Keratinocyte (primary cell): ENCODE data around the gene SHOC1. TPM values are rescaled to one million over a fixed set of nuclear protein-coding genes. Genes with fewer than 3 reads are reported as not detected.

Experiments
- DNase-seq: peaks from one replicate; pipeline ENCODE4 v3.0.0-alpha.2; 2011; ENCODE audit warnings: low read depth, missing footprints, low spot score
- FAIRE-seq: peaks from 2 replicates; lab custom pipeline; 2011; peaks lifted over from hg19 to GRCh38; lab: Jason Lieb, UNC
- H2AFZ ChIP-seq: 2 replicates; pipeline ENCODE4 v1.6.0; 2012; ENCODE audit warnings: low read length, control low read depth, inconsistent platforms; ENCODE audit not compliant: control insufficient read depth
- H3K27ac ChIP-seq: 2 replicates; pipeline ENCODE4 v1.5.1; 2011; ENCODE audit warnings: low read length; ENCODE audit not compliant: control insufficient read depth, insufficient read depth
- H3K27me3 ChIP-seq: 3 replicates; pipeline ENCODE4 v1.6.0; 2011; ENCODE audit warnings: low read length; ENCODE audit not compliant: control insufficient read depth, insufficient read depth; ENCODE audit errors: extremely low read depth
- H3K36me3 ChIP-seq, 2 experiments: 2 replicates in 1 of 2; 3 replicates in 1 of 2; pipeline ENCODE4 v1.5.1; 2011; ENCODE audit warnings: low read length in 2 of 2, mild to moderate bottlenecking in 1 of 2; ENCODE audit not compliant: control insufficient read depth in 2 of 2, insufficient read depth in 2 of 2; ENCODE audit errors: extremely low read depth in 1 of 2
- H3K4me1 ChIP-seq: 3 replicates; pipeline ENCODE4 v1.5.1; 2011; ENCODE audit warnings: low read length; ENCODE audit not compliant: control insufficient read depth, insufficient read depth; ENCODE audit errors: extremely low read depth
- H3K4me2 ChIP-seq: 3 replicates; pipeline ENCODE4 v1.6.0; 2011; ENCODE audit warnings: low read depth, low read length; ENCODE audit not compliant: control insufficient read depth, insufficient read depth; ENCODE audit errors: extremely low read depth
- H3K4me3 ChIP-seq, 3 experiments: fragments of 200-600 bp in 1 of 3; sonication (generic) in 1 of 3; 2 replicates in 2 of 3; 3 replicates in 1 of 3; pipeline ENCODE4 v1.5.1; 2011 to 2016; ENCODE audit warnings: low read length in 3 of 3, mild to moderate bottlenecking in 3 of 3, control low read depth in 2 of 3, inconsistent platforms in 1 of 3, low read depth in 1 of 3, mixed read lengths in 1 of 3, mixed run types in 1 of 3, moderate library complexity in 1 of 3; ENCODE audit not compliant: control insufficient read depth in 2 of 3, insufficient read depth in 2 of 3; ENCODE audit errors: extremely low read depth in 1 of 3
- H3K79me2 ChIP-seq: 2 replicates; pipeline ENCODE4 v1.6.0; 2012; ENCODE audit warnings: low read length; ENCODE audit not compliant: control insufficient read depth, insufficient read depth
- H3K9ac ChIP-seq: 3 replicates; pipeline ENCODE4 v1.6.0; 2011; ENCODE audit warnings: low read length; ENCODE audit not compliant: control insufficient read depth, insufficient read depth; ENCODE audit errors: extremely low read depth
- H3K9me1 ChIP-seq: 3 replicates; pipeline ENCODE4 v1.6.0; 2011; ENCODE audit warnings: low read length; ENCODE audit not compliant: control insufficient read depth, insufficient read depth; ENCODE audit errors: extremely low read depth
- H3K9me3 ChIP-seq: 2 replicates; pipeline ENCODE4 v1.5.1; 2012; ENCODE audit warnings: low read depth, low read length; ENCODE audit not compliant: control insufficient read depth
- H4K20me1 ChIP-seq: 3 replicates; pipeline ENCODE4 v1.6.0; 2011; ENCODE audit warnings: low read length; ENCODE audit not compliant: control insufficient read depth, insufficient read depth; ENCODE audit errors: extremely low read depth
- EZH2 ChIP-seq: IDR thresholded peaks from one replicate; pipeline ENCODE4 v1.6.1; 2012; ENCODE audit warnings: inconsistent platforms, mild to moderate bottlenecking, low read length, moderate library complexity
- dilution Hi-C: fragments of 300-500 bp; cut with MboI; formaldehyde crosslinking; loops from one replicate; pipeline ENCODE4 v1.7.0; 2020; ENCODE audit warnings: low sequenced_read_pairs; ENCODE audit not compliant: extremely low pct_ligation_motif_present
- polyA plus RNA-seq, 5 experiments: library from polyadenylated mRNA; depleted of rRNA in 3 of 5; stranded (reverse) in 3 of 5; stranded (forward) in 1 of 5; unstranded in 1 of 5; fragments of >200 nt; gene quantifications; 1 replicate in 1 of 5; 2 replicates in 3 of 5; 3 replicates in 1 of 5; pipeline versions ENCODE4 v1.2.1 to v1.2.3, GENCODE V29; 2011 to 2012; ENCODE audit warnings: missing spikeins in 2 of 5, low read depth in 1 of 5, low replicate concordance in 1 of 5
- TF ChIP-seq, protein P1 (sequence below), 3 experiments: IDR thresholded peaks in 1 of 3; conservative IDR thresholded peaks in 1 of 3; optimal IDR thresholded peaks in 1 of 3; 2 replicates in 2 of 3; 3 replicates in 1 of 3; pipeline versions ENCODE3 to v1.5.1; 2011; ENCODE audit warnings: low read length in 3 of 3, mild to moderate bottlenecking in 3 of 3, moderate library complexity in 2 of 3, control low read depth in 1 of 3, inconsistent platforms in 1 of 3; ENCODE audit not compliant: insufficient read depth in 2 of 3; ENCODE audit errors: extremely low read depth in 1 of 3

Gene SHOC1
- polyA plus RNA-seq, 1 donor (not counting 4 experiments of a cell fraction or from before 2014, with no cell fraction given): 0.03 TPM

DNA sequence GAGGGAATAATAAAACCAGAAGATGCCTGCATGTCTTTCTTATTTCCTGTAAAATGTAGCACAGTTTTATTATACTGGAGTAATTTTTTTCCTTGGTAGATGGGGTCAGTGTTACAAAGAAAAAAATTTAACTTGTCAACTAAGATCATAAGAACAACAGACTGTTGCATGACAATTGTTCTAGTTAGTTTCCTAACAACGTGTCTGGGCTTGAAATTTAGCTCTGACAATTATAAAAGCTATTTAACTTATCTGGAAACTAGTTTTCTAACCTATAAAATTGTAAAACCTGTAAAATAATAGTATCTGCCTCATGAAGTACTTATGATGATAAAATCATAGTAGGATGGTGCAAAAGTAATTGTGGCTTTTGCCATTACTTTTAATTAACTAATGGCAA lies 4.9 kb downstream of the SHOC1 start:
- H3K79me2 ChIP-seq: no peaks in the 10 kb centered on the region
- DNase-seq (no peak), FAIRE-seq (peak; percentile 73)
- dilution Hi-C loops: no loop called here
- no peak for TF ChIP-seq EZH2
- TF ChIP-seq, protein P1, sequence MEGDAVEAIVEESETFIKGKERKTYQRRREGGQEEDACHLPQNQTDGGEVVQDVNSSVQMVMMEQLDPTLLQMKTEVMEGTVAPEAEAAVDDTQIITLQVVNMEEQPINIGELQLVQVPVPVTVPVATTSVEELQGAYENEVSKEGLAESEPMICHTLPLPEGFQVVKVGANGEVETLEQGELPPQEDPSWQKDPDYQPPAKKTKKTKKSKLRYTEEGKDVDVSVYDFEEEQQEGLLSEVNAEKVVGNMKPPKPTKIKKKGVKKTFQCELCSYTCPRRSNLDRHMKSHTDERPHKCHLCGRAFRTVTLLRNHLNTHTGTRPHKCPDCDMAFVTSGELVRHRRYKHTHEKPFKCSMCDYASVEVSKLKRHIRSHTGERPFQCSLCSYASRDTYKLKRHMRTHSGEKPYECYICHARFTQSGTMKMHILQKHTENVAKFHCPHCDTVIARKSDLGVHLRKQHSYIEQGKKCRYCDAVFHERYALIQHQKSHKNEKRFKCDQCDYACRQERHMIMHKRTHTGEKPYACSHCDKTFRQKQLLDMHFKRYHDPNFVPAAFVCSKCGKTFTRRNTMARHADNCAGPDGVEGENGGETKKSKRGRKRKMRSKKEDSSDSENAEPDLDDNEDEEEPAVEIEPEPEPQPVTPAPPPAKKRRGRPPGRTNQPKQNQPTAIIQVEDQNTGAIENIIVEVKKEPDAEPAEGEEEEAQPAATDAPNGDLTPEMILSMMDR (optimal IDR thresholded peaks at IDR 0.05 in 1 of 3, IDR thresholded peaks at IDR 0.05 in 1 of 3, conservative IDR thresholded peaks at IDR 0.05 in 1 of 3; ENCODE audit: extremely low read depth in 1 of 3, insufficient read depth in 2 of 3, low read length in 3 of 3): no peak
- H3K4me2 ChIP-seq: peak overlapping the region; percentile 53
- no peaks in the 10 kb centered on the region for H3K9me1 ChIP-seq
- H3K9me3 ChIP-seq: no peaks in the 10 kb centered on the region
- H3K4me3 ChIP-seq: no peak overlapping the region
- H3K36me3 ChIP-seq: no peaks in the 10 kb centered on the region
- H3K9ac ChIP-seq: no peak overlapping the region
- no peak overlapping the region for H2AFZ ChIP-seq
- peaks cover 9% of the 10 kb centered on the region for H3K4me1 ChIP-seq
- H4K20me1 ChIP-seq: no peaks in the 10 kb centered on the region
- H3K27me3 ChIP-seq: no peaks in the 10 kb centered on the region
- no peak overlapping the region for H3K27ac ChIP-seq

- H3K27ac ChIP-seq: no peak overlapping the region
- no peak overlapping the region for H2AFZ ChIP-seq
- no peaks in the 10 kb centered on the region for H3K9me3 ChIP-seq
- no peak for TF ChIP-seq EZH2
- TF ChIP-seq, protein P1 (optimal IDR thresholded peaks at IDR 0.05 in 1 of 3, IDR thresholded peaks at IDR 0.05 in 1 of 3, conservative IDR thresholded peaks at IDR 0.05 in 1 of 3; ENCODE audit: extremely low read depth in 1 of 3, insufficient read depth in 2 of 3, low read length in 3 of 3): no peak
- H3K9me1 ChIP-seq: no peaks in the 10 kb centered on the region
- FAIRE-seq (no peak), DNase-seq (no peak)
- no peaks in the 10 kb centered on the region for H3K36me3 ChIP-seq
- no peak overlapping the region for H3K9ac ChIP-seq
- H3K4me2 ChIP-seq: no peak overlapping the region
- dilution Hi-C loops: no loop called here
- no peaks in the 10 kb centered on the region for H4K20me1 ChIP-seq
- no peaks in the 10 kb centered on the region for H3K4me1 ChIP-seq
- no peak overlapping the region for H3K4me3 ChIP-seq
- no peaks in the 10 kb centered on the region for H3K27me3 ChIP-seq
- no peaks in the 10 kb centered on the region for H3K79me2 ChIP-seq
Measured at GRCh38 chr9:111783857-111784256, 10.9 kb downstream of the SHOC1 start.
